K562 (cell line): ENCODE results near the gene NT5DC4. TPM values are rescaled to one million over a fixed set of nuclear protein-coding genes. Genes with fewer than 3 reads are reported as not detected.

ENCODE experiments used
- ASH1L ChIP-seq: fragments of 450-650 bp; IDR thresholded peaks from 2 replicates; pipeline ENCODE4 v1.6.1; 2018; ENCODE audit warnings: borderline replicate concordance, mild to moderate bottlenecking, low read depth; ENCODE audit not compliant: partially characterized antibody
- ATF7 ChIP-seq: fragments of 450-650 bp; IDR thresholded peaks from 2 replicates; pipeline ENCODE4 v1.7.1; 2014; ENCODE audit warnings: mild to moderate bottlenecking, moderate library complexity
- BRD4 ChIP-seq: fragments of 200-600 bp; sonication (generic); IDR thresholded peaks from 2 replicates; pipeline ENCODE4 v1.6.1; 2017; ENCODE audit warnings: inconsistent platforms
- C11orf30 ChIP-seq: fragments of 450-650 bp; IDR thresholded peaks from 2 replicates; pipeline ENCODE4 v1.6.1; 2016; ENCODE audit warnings: low read depth, mild to moderate bottlenecking
- CAMTA2 ChIP-seq: fragments of 250-450 bp; sonication (Bioruptor Pico); conservative IDR thresholded peaks from 2 replicates; pipeline ENCODE4 v1.5.1; 2022
- CBX8 ChIP-seq: fragments of 200-600 bp; sonication (generic); IDR thresholded peaks from 2 replicates; pipeline ENCODE4 v1.6.1; 2012; ENCODE audit warnings: borderline replicate concordance, mixed run types, low read depth, mild to moderate bottlenecking, moderate library complexity, mixed read lengths, low read length, control low read depth, inconsistent platforms; ENCODE audit not compliant: poor library complexity, severe bottlenecking; ENCODE audit errors: extremely low read depth
- HNRNPLL ChIP-seq: fragments of 200-400 bp; formaldehyde crosslinking; IDR thresholded peaks from 2 replicates; pipeline ENCODE4 v1.6.1; 2017; ENCODE audit warnings: low read length, low read depth, mild to moderate bottlenecking; ENCODE audit not compliant: poor library complexity, severe bottlenecking
- MYC ChIP-seq, 2 experiments: fragments of 250-450 bp in 1 of 2; sonication (Bioruptor Pico) in 1 of 2; IDR thresholded peaks; 2 replicates each; pipeline versions ENCODE4 v1.5.1 to v1.6.1; 2012 to 2021; ENCODE audit warnings: low read depth in 2 of 2, borderline replicate concordance in 1 of 2, improper control_type of control experiment in 1 of 2, low read length in 1 of 2, mild to moderate bottlenecking in 1 of 2, moderate library complexity in 1 of 2
- NCOA1 ChIP-seq: fragments of 450-650 bp; IDR thresholded peaks from 2 replicates; pipeline ENCODE4 v1.6.1; 2016; ENCODE audit warnings: low read depth
- NEUROD1 ChIP-seq: fragments of 150-350 bp; IDR thresholded peaks from 2 replicates; pipeline ENCODE4 v1.6.1; 2014; ENCODE audit warnings: borderline replicate concordance, low read length, low read depth; ENCODE audit not compliant: partially characterized antibody
- NR3C1 ChIP-seq: sonication (generic); formaldehyde crosslinking; IDR thresholded peaks from 2 replicates; pipeline ENCODE4 v1.8.1; 2022; ENCODE audit warnings: missing genetic modification reagents
- PTTG1 ChIP-seq: fragments of 450-650 bp; IDR thresholded peaks from 2 replicates; pipeline ENCODE4 v1.6.1; 2016; ENCODE audit warnings: low read depth, mild to moderate bottlenecking, missing genetic modification characterization, missing compliant biosample characterization
- RBM15 ChIP-seq: fragments of 200-400 bp; formaldehyde crosslinking; IDR thresholded peaks from 2 replicates; pipeline ENCODE4 v1.6.1; 2018; ENCODE audit warnings: mild to moderate bottlenecking, low read length, moderate library complexity; ENCODE audit not compliant: insufficient read depth
- SIN3B ChIP-seq: fragments of 450-650 bp; IDR thresholded peaks from 2 replicates; pipeline ENCODE4 v1.6.1; 2017; ENCODE audit warnings: low read depth, mild to moderate bottlenecking, moderate library complexity
- TAF7 ChIP-seq: fragments of 450-650 bp; IDR thresholded peaks from 2 replicates; pipeline ENCODE4 v1.6.1; 2016; ENCODE audit warnings: missing genetic modification characterization, missing compliant biosample characterization
- TEAD4 ChIP-seq, 2 experiments: sonication (generic) in 1 of 2; formaldehyde crosslinking in 1 of 2; IDR thresholded peaks; 2 replicates each; pipeline versions ENCODE4 v1.6.1 to v1.8.0; 2012 to 2022; ENCODE audit warnings: borderline replicate concordance in 1 of 2, inconsistent platforms in 1 of 2, low read length in 1 of 2, mild to moderate bottlenecking in 1 of 2, missing genetic modification reagents in 1 of 2
- U2AF1 ChIP-seq: fragments of 200-400 bp; formaldehyde crosslinking; optimal IDR thresholded peaks from 2 replicates; pipeline ENCODE3; 2017; ENCODE audit warnings: mild to moderate bottlenecking, low read depth, low read length, moderate library complexity
- ZNF121 ChIP-seq: sonication (generic); formaldehyde crosslinking; conservative IDR thresholded peaks from 2 replicates; pipeline ENCODE4 v1.8.0; 2022; ENCODE audit warnings: missing genetic modification reagents
- ZNF551 ChIP-seq: fragments of 250-450 bp; sonication (Bioruptor Pico); IDR thresholded peaks from 2 replicates; pipeline ENCODE4 v1.5.0; 2021; ENCODE audit warnings: mild to moderate bottlenecking, moderate library complexity
- ZNF586 ChIP-seq: fragments of 450-650 bp; formaldehyde crosslinking; conservative IDR thresholded peaks from 2 replicates; pipeline ENCODE4 v1.4.0; 2020; ENCODE audit warnings: mild to moderate bottlenecking, moderate library complexity
- polyA plus RNA-seq, 8 experiments: library from polyadenylated mRNA; depleted of rRNA in 4 of 8; stranded (reverse) in 5 of 8; unstranded in 3 of 8; fragments of >200 nt; fragmentation: Nextera tagmentation in 2 of 8; fragmentation: Illumina TruSeq in 1 of 8; extraction: Ambion mirVana in 2 of 8; extraction: Trizol in 1 of 8; gene quantifications; 2 replicates each; pipeline versions ENCODE4 v1.2.1 to v1.2.3, GENCODE V29; 2011 to 2014; ENCODE audit warnings: inconsistent platforms in 1 of 8, missing spikeins in 1 of 8
- total RNA-seq, 7 experiments: library from RNA; depleted of rRNA in 6 of 7; stranded (reverse); fragments of >200 nt in 6 of 7; fragmentation: Illumina TruSeq in 2 of 7; extraction: Trizol in 2 of 7; gene quantifications; 2 replicates each; pipeline versions ENCODE4 v1.2.1 to v1.2.3, GENCODE V29; 2011 to 2021; ENCODE audit warnings: low replicate concordance in 1 of 7
- TF ChIP-seq, protein P1 (sequence below): sonication (generic); formaldehyde crosslinking; IDR thresholded peaks from 2 replicates; pipeline ENCODE4 v1.8.0; 2022; ENCODE audit warnings: mild to moderate bottlenecking, missing genetic modification reagents
- TF ChIP-seq, protein P2 (sequence below): IDR thresholded peaks from 2 replicates; pipeline ENCODE4 v1.6.1; 2014; ENCODE audit warnings: antibody characterized with exemption
- TF ChIP-seq, protein P3 (sequence below): conservative IDR thresholded peaks from 2 replicates; pipeline ENCODE4 v1.6.1; 2011; ENCODE audit warnings: low read depth, mild to moderate bottlenecking, low read length; ENCODE audit not compliant: control insufficient read depth

Gene NT5DC4
- total and polyA plus RNA-seq, 9 of the 15 experiments (the other 6 are each of a cell fraction or from before 2014, with no cell fraction given) = 0.44 to 6.9 (median 2.5) TPM

DNA sequence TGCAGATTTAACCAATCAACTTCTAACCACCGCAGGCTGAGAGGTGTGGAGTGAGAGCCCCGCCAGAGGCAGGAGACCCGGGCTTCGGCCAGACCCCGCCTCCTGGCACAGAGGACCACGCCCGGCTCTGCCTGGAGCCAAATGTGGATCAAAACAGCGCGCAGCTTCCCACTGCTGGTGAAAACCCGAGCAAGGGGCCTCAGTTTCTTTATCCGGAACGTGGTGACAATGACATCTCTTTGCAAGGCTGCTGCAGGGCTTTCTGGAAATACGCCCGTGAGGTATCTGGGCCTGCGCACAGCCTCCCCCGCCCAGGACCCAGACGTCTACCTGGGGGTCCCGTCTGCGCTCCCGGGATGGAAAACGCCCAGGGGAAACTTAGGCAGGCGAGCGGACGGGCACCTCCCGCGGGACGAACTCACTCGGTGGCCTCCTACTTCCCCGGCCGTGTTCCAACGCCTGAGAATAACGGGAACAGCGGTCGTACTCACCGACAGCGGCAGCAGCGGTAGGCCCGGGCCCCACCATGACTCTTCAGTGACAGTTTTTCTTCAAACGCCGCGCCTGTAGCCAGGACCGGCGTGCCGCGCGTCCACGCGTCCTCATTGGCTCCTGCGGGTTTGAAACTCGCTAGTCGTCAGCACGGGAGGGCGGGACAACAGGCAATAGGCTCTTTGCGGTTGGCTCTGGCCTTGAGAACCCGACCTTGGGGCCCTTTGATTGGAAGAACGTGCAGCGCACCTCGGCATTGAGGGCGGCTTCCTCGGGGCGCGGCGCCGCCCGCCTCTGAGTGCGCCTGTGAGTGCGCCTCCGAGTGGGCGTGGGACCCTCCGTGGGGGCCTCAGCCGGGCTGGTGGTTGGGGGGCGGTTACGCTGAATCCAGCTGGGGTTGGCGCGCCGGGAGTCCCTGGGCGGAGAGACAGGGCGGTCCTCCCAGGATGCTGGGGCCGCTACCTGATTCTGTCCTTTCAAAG is 43.5 kb downstream of the NT5DC4 start, which contains the start of gene CKAP2L (continued):
- TF ChIP-seq ASH1L = peak; percentile 88
- TF ChIP-seq MYC (IDR thresholded peaks at IDR 0.05; ENCODE audit: low read depth, low read length) = peak; percentile 73
- TF ChIP-seq MYC (CRISPR knock-in tag; IDR thresholded peaks at IDR 0.05; ENCODE audit: borderline replicate concordance, low read depth) = no peak
- TF ChIP-seq, protein P1, sequence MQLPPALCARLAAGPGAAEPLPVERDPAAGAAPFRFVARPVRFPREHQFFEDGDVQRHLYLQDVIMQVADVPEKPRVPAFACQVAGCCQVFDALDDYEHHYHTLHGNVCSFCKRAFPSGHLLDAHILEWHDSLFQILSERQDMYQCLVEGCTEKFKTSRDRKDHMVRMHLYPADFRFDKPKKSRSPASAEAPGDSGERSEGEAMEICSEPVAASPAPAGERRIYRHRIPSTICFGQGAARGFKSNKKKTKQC (CRISPR knock-in tag) = peak; percentile 76
- TF ChIP-seq C11orf30 = peak; percentile 61
- peak; percentile 82 for TF ChIP-seq HNRNPLL
- TF ChIP-seq RBM15 = no peak
- TF ChIP-seq, protein P2, sequence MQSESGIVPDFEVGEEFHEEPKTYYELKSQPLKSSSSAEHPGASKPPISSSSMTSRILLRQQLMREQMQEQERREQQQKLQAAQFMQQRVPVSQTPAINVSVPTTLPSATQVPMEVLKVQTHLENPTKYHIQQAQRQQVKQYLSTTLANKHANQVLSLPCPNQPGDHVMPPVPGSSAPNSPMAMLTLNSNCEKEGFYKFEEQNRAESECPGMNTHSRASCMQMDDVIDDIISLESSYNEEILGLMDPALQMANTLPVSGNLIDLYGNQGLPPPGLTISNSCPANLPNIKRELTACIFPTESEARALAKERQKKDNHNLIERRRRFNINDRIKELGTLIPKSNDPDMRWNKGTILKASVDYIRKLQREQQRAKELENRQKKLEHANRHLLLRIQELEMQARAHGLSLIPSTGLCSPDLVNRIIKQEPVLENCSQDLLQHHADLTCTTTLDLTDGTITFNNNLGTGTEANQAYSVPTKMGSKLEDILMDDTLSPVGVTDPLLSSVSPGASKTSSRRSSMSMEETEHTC = no peak
- TF ChIP-seq CAMTA2 (CRISPR knock-in tag) = no peak
- TF ChIP-seq TAF7 = no peak
- TF ChIP-seq BRD4 = no peak
- TF ChIP-seq TEAD4 (IDR thresholded peaks at IDR 0.05; ENCODE audit: low read length) = 0 out of 2 replicates have a peak, but pooled peaks have one; percentile 40
- TF ChIP-seq TEAD4 (CRISPR knock-in tag; IDR thresholded peaks at IDR 0.05; ENCODE audit: borderline replicate concordance) = no peak; the same call in 1 of the 2 replicates
- 0 out of 2 replicates have a peak, but pooled peaks have one; percentile 63 for TF ChIP-seq NR3C1 (CRISPR knock-in tag)
- 0 out of 2 replicates have a peak, but pooled peaks have one; percentile 37 for TF ChIP-seq NCOA1
- no peak for TF ChIP-seq CBX8
- TF ChIP-seq ZNF586 (CRISPR knock-in tag) = no peak
- TF ChIP-seq, protein P3, sequence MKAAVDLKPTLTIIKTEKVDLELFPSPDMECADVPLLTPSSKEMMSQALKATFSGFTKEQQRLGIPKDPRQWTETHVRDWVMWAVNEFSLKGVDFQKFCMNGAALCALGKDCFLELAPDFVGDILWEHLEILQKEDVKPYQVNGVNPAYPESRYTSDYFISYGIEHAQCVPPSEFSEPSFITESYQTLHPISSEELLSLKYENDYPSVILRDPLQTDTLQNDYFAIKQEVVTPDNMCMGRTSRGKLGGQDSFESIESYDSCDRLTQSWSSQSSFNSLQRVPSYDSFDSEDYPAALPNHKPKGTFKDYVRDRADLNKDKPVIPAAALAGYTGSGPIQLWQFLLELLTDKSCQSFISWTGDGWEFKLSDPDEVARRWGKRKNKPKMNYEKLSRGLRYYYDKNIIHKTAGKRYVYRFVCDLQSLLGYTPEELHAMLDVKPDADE = peak; percentile 70
- no peak for TF ChIP-seq PTTG1 (tag)
- peak; percentile 91 for TF ChIP-seq NEUROD1
- TF ChIP-seq SIN3B = peak; percentile 66; the same call in 1 of the 2 replicates
- no peak for TF ChIP-seq ZNF121 (CRISPR knock-in tag)
- TF ChIP-seq ATF7 = peak; percentile 68; the same call in 1 of the 2 replicates
- no peak for TF ChIP-seq U2AF1
- no peak for TF ChIP-seq ZNF551
